KMS-11 (cell line): ENCODE measurements around the gene NXN.

Experiments
- H2AFZ ChIP-seq: fragments of 200-600 bp; sonication (generic); 2 replicates; pipeline ENCODE4 v1.6.1; 2016; ENCODE audit warnings: antibody characterized with exemption, mixed run types, low read depth
- H3K27ac ChIP-seq: fragments of 200-600 bp; sonication (generic); 2 replicates; pipeline ENCODE4 v1.6.1; 2016; ENCODE audit warnings: mild to moderate bottlenecking, mixed run types
- H3K27me3 ChIP-seq: fragments of 200-600 bp; sonication (generic); 2 replicates; pipeline ENCODE4 v1.6.1; 2017; ENCODE audit warnings: mild to moderate bottlenecking, low read depth, mixed run types, moderate library complexity; ENCODE audit not compliant: insufficient read depth
- H3K36me3 ChIP-seq: fragments of 200-600 bp; sonication (generic); 2 replicates; pipeline ENCODE4 v1.6.1; 2017; ENCODE audit warnings: mild to moderate bottlenecking, mixed run types; ENCODE audit not compliant: insufficient read depth
- H3K4me1 ChIP-seq: fragments of 200-600 bp; sonication (generic); 2 replicates; pipeline ENCODE4 v1.6.1; 2016; ENCODE audit warnings: mild to moderate bottlenecking, low read depth, mixed run types; ENCODE audit not compliant: poor library complexity, severe bottlenecking
- H3K4me2 ChIP-seq: fragments of 200-600 bp; sonication (generic); 2 replicates; pipeline ENCODE4 v1.7.0; 2016; ENCODE audit warnings: mild to moderate bottlenecking, mixed run types
- H3K4me3 ChIP-seq: fragments of 200-600 bp; sonication (generic); IDR thresholded peaks from 2 replicates; pipeline ENCODE4 v1.6.1; 2017; ENCODE audit warnings: low read depth, low read length, mixed read lengths; ENCODE audit not compliant: insufficient read depth
- H3K79me2 ChIP-seq: fragments of 200-600 bp; sonication (generic); 2 replicates; pipeline ENCODE4 v1.6.1; 2016; ENCODE audit warnings: low read depth, mixed run types; ENCODE audit not compliant: insufficient read depth
- H3K9ac ChIP-seq: fragments of 200-600 bp; sonication (generic); 2 replicates; pipeline ENCODE4 v1.6.1; 2016; ENCODE audit warnings: mild to moderate bottlenecking, mixed run types
- H4K20me1 ChIP-seq: fragments of 200-600 bp; sonication (generic); 2 replicates; pipeline ENCODE4 v1.6.1; 2016; ENCODE audit warnings: mild to moderate bottlenecking, mixed run types; ENCODE audit not compliant: insufficient read depth
- TF ChIP-seq, protein P1 (sequence below): fragments of 200-600 bp; sonication (generic); conservative IDR thresholded peaks from 2 replicates; pipeline ENCODE4 v1.6.1; 2017; ENCODE audit warnings: low read depth, mild to moderate bottlenecking, antibody characterized with exemption, low read length, moderate library complexity, mixed read lengths

NXN gene

DNA sequence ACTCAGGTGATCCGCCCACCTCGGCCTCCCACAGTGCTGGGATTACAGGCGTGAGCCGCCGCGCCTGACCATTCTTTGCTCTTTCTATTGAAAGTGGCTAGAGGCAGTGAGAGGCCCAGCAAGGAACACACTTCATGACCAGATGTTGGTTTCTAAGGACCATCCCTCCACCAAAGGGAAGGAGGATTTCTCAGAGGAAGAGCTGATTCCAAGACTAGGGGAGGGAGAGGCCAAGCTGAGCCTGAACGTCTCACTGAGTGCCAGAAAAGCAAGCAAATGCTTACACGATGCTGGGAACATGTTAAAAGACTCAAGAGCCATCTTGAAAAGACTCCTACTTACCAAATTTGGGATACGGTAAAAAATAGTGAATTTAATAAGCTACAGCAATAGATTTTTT, 118.2 kb downstream of the NXN start:
- H3K9ac ChIP-seq: no peak overlapping the region
- no peaks in the 10 kb centered on the region for H3K4me1 ChIP-seq
- H2AFZ ChIP-seq: no peak overlapping the region
- no peak overlapping the region for H3K4me2 ChIP-seq
- peaks cover 16% of the 10 kb centered on the region; the same call in 1 of the 2 replicates for H3K27me3 ChIP-seq
- H4K20me1 ChIP-seq: no peaks in the 10 kb centered on the region
- H3K27ac ChIP-seq: no peak overlapping the region
- H3K36me3 ChIP-seq: no peaks in the 10 kb centered on the region
- H3K79me2 ChIP-seq: no peaks in the 10 kb centered on the region
- TF ChIP-seq, protein P1, sequence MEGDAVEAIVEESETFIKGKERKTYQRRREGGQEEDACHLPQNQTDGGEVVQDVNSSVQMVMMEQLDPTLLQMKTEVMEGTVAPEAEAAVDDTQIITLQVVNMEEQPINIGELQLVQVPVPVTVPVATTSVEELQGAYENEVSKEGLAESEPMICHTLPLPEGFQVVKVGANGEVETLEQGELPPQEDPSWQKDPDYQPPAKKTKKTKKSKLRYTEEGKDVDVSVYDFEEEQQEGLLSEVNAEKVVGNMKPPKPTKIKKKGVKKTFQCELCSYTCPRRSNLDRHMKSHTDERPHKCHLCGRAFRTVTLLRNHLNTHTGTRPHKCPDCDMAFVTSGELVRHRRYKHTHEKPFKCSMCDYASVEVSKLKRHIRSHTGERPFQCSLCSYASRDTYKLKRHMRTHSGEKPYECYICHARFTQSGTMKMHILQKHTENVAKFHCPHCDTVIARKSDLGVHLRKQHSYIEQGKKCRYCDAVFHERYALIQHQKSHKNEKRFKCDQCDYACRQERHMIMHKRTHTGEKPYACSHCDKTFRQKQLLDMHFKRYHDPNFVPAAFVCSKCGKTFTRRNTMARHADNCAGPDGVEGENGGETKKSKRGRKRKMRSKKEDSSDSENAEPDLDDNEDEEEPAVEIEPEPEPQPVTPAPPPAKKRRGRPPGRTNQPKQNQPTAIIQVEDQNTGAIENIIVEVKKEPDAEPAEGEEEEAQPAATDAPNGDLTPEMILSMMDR: no peak
- H3K4me3 ChIP-seq: no peak overlapping the region

- Histone ChIP-seq H3K9ac (no peak overlapping the region), H3K4me2 (no peak overlapping the region), H3K36me3 (no peaks in the 10 kb centered on the region), H3K4me1 (no peaks in the 10 kb centered on the region), H2AFZ (no peak overlapping the region), H3K79me2 (no peaks in the 10 kb centered on the region), H3K27ac (no peak overlapping the region), H3K27me3 (peaks cover 16% of the 10 kb centered on the region; the same call in 1 of the 2 replicates), H3K4me3 (no peak overlapping the region), H4K20me1 (no peaks in the 10 kb centered on the region)
- TF ChIP-seq, protein P1: no peak
These were observed 118.8 kb downstream of the NXN start for GRCh38 chr17:860805-861204.

GRCh38 chr17:859824-860195, 119.8 kb downstream of the NXN start:
- Histone ChIP-seq H4K20me1 (no peaks in the 10 kb centered on the region), H3K4me3 (no peak overlapping the region), H3K27me3 (peaks cover 26% of the 10 kb centered on the region; the same call in 1 of the 2 replicates), H3K4me2 (no peak overlapping the region), H3K27ac (no peak overlapping the region), H3K79me2 (no peaks in the 10 kb centered on the region), H3K9ac (no peak overlapping the region), H3K36me3 (no peaks in the 10 kb centered on the region), H2AFZ (no peak overlapping the region), H3K4me1 (no peaks in the 10 kb centered on the region)
- TF ChIP-seq, protein P1: no peak

- H3K9ac ChIP-seq: no peak overlapping the region
- no peak overlapping the region for H3K4me3 ChIP-seq
- TF ChIP-seq, protein P1: no peak
- no peaks in the 10 kb centered on the region for H4K20me1 ChIP-seq
- no peaks in the 10 kb centered on the region for H3K4me1 ChIP-seq
- H3K36me3 ChIP-seq: no peaks in the 10 kb centered on the region
- H3K79me2 ChIP-seq: no peaks in the 10 kb centered on the region
- H3K27me3 ChIP-seq: peaks cover 28% of the 10 kb centered on the region; the same call in 1 of the 2 replicates
- H3K4me2 ChIP-seq: no peak overlapping the region
- no peak overlapping the region for H2AFZ ChIP-seq
- H3K27ac ChIP-seq: no peak overlapping the region
These were observed 120.3 kb downstream of the NXN start for GRCh38 chr17:859061-859823.
